NB4 (cell line): ENCODE results near the gene MMP1.
A peak's percentile ranks its signal among the peaks of the same experiment; 100 is the strongest.

Experiments used
- DNase-seq: peaks from one replicate; pipeline ENCODE4 v3.0.0; 2010; ENCODE audit warnings: low read depth
- H3K4me3 ChIP-seq: one replicate; pipeline ENCODE4 v1.5.1; 2011; ENCODE audit warnings: mild to moderate bottlenecking, low read depth, low read length, moderate library complexity
- MAX ChIP-seq: IDR thresholded peaks from 2 replicates; pipeline ENCODE4 v1.6.1; 2011; ENCODE audit warnings: low read depth, low read length
- MYC ChIP-seq: IDR thresholded peaks from 2 replicates; pipeline ENCODE4 v1.6.1; 2011; ENCODE audit warnings: low read depth, low read length
- POLR2A ChIP-seq: IDR thresholded peaks from 2 replicates; pipeline ENCODE4 v1.6.1; 2011; ENCODE audit warnings: mild to moderate bottlenecking; ENCODE audit not compliant: insufficient read length; ENCODE audit errors: extremely low read depth
- TF ChIP-seq, protein P1 (sequence below): IDR thresholded peaks from one replicate; pipeline ENCODE4 v1.5.1; 2012; ENCODE audit warnings: low read depth, low read length

Gene MMP1

DNA sequence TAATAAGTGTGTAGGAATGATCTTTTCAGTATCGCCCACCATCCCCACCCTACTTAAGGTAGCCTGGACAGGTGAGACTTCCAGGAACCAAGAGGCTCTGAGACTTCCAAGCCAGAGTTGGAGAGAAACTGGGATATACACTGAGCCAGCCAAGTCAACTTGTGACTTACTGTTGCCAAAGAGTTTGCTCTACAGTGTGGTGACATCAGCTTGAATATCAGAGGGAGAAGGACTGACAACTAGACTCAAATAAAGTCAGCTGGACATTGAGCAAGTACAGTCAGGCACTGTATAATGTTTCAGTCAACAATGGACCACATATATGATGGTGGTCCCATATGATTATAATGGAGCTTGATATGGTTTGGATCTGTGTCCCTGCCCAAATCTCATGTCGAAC lies 16.3 kb downstream of the MMP1 start:
- TF ChIP-seq POLR2A, result no peak
- TF ChIP-seq, protein P1, sequence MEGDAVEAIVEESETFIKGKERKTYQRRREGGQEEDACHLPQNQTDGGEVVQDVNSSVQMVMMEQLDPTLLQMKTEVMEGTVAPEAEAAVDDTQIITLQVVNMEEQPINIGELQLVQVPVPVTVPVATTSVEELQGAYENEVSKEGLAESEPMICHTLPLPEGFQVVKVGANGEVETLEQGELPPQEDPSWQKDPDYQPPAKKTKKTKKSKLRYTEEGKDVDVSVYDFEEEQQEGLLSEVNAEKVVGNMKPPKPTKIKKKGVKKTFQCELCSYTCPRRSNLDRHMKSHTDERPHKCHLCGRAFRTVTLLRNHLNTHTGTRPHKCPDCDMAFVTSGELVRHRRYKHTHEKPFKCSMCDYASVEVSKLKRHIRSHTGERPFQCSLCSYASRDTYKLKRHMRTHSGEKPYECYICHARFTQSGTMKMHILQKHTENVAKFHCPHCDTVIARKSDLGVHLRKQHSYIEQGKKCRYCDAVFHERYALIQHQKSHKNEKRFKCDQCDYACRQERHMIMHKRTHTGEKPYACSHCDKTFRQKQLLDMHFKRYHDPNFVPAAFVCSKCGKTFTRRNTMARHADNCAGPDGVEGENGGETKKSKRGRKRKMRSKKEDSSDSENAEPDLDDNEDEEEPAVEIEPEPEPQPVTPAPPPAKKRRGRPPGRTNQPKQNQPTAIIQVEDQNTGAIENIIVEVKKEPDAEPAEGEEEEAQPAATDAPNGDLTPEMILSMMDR, result no peak
- TF ChIP-seq MYC, result no peak
- TF ChIP-seq MAX, result no peak
- no peak overlapping the region for H3K4me3 ChIP-seq
- no peak for DNase-seq

DNA sequence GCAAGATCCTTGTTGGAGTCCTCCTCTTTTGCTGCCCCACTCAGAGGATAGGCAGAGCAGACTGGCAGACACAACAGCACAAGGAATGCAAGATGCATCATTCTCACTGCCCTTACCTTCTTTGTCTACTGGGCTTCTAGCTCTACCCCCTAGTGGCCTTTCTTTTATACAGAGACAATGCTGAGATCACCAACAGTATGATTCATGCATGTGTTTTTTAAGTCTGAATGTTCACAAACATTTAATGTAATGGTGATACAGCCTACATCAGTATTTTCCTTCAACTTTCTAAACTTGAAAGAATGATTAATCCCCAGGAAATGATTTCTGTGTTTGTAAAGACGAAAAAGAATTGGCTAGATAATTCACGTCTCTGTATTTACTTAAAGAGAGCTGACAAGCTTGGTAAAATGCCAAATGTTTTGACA lies 17.5 kb downstream of the MMP1 start, which contains the start of gene MMP10:
Gene MMP10 (minus strand): TSS at position 138 of the 428 bp plus-strand sequence. CDS start 37 bp downstream, at position 101.
- no peak within 1 kb of the TSS for H3K4me3 ChIP-seq
- peak; percentile 11 for DNase-seq
- no peak for TF ChIP-seq POLR2A
- no peak for TF ChIP-seq MYC
- TF ChIP-seq, protein P1, result peak; percentile 30
- no peak for TF ChIP-seq MAX

DNA sequence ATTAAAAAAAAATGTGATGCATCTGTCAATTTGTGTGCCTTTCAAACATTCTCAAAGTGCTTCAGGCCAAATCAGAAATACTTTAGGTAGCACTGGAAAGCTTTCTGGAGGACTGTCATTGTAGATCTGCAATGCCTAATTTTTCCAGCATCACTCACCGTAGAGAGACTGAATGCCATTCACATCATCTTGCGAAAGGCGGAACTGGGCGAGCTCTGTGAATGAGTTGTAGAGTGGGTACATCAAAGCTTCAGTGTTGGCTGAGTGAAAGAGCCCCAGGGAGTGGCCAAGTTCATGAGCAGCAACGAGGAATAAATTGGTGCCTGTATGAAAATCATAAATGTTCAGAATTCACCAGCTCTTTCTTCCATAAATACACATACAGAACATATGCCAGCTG lies 21.5 kb downstream of the MMP1 start:
- no peak for TF ChIP-seq MAX
- TF ChIP-seq MYC, result no peak
- no peak for TF ChIP-seq POLR2A
- DNase-seq, result no peak
- no peak overlapping the region for H3K4me3 ChIP-seq

- no peak overlapping the region for H3K4me3 ChIP-seq
- no peak for TF ChIP-seq MYC
- TF ChIP-seq POLR2A, result no peak
- TF ChIP-seq MAX, result no peak
- TF ChIP-seq, protein P1, result no peak
- no peak for DNase-seq
Measured at GRCh38 chr11:102773386-102773785, 24.6 kb downstream of the MMP1 start.

GRCh38 chr11:102771351-102771750 lies 26.6 kb downstream of the MMP1 start:
- no peak overlapping the region for H3K4me3 ChIP-seq
- TF ChIP-seq MAX (no peak), POLR2A (no peak), MYC (no peak)
- TF ChIP-seq, protein P1, result no peak
- no peak for DNase-seq

GRCh38 chr11:102770191-102770590 lies 27.8 kb downstream of the MMP1 start:
- H3K4me3 ChIP-seq, result no peak overlapping the region
- TF ChIP-seq, protein P1, result no peak
- TF ChIP-seq POLR2A, result no peak
- no peak for TF ChIP-seq MAX
- no peak for TF ChIP-seq MYC
- no peak for DNase-seq
